KG1 (cell line): Measurements from ENCODE around the gene UPK1B.

Experiments used
- DNase-seq: peaks from one replicate; lab custom pipeline; 2025; lab: John Stamatoyannopoulos, UW

The UPK1B gene

GRCh38 chr3:119176778-119177177, 3.4 kb downstream of the UPK1B start:
- no peak for DNase-seq

DNA sequence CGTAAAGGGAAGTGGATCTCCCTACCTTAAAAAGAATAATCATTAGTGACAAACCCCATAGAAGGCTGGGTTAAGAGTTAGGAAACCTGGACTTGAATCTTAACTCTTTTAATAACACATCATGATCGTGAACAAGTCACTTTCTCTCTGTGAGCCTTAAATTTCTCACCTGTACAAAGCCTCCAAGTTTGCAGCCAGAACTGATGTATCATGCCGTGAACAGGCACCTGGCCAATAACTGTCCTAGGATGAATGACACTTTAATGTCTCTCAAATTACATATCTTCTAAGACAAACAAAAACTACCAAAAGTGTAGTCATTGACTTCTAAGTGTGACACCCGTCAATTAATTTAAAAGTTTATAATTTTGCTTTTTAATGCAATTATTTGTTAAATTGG, 3.9 kb downstream of the UPK1B start:
- no peak for DNase-seq

- DNase-seq = no peak
Measured at GRCh38 chr3:119181765-119182164, 8.4 kb downstream of the UPK1B start.

DNA sequence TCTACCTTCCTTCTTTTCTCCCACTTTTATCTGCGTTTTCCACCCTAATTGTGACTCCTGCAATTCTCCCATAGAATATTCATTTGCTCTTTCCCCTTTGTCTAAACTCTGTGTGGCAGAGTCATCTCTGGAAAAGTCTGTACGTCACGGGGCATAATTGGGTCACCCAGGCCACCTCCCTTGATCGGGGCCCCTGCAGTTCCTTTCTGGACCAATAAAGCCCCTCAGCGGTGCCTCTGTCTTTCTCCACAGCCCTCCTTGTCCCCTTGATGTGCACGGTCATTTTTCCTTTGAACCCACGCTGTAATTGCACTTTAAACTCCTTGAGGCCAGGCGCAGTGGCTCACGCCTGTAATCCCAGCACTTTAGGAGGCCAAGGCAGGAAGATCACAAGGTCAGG, 10.7 kb downstream of the UPK1B start:
- no peak for DNase-seq

DNA sequence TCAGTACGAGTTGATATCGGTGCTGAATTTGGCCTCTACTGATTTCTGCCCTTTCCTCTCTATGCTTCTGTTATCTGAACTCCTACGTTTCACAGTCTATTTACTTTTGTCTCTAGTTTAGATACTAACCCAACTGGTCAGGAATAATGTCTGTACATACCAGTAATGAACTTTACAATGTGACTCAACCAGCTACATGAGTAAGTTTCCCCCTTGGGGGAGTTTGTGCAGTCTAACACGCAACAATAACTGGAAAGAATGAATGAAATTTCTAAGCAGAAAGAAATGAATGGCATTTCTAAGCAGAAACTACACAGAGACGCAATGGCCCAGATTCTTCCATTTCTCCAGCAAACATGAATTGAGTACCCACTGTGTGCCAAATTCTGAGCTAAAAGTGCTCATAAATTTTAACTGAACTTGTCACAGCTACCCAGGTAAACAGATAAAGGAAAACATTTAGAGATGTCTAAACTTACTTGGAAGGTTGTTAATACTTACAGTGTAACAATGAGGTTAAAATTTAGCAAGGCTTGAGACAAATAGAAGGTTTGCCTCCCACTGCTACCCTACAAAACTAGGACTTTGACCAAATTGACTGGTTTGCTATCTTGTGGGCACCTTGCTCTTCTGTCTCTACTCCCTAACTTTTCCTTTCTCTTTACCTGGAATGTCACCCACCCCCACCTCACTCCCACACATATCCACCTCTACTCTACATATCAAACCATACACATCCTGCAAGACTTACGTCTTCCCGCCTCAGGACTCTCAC, 11.6 kb downstream of the UPK1B start:
- DNase-seq = no peak

GRCh38 chr3:119187266-119187665, 13.9 kb downstream of the UPK1B start:
- no peak for DNase-seq

DNA sequence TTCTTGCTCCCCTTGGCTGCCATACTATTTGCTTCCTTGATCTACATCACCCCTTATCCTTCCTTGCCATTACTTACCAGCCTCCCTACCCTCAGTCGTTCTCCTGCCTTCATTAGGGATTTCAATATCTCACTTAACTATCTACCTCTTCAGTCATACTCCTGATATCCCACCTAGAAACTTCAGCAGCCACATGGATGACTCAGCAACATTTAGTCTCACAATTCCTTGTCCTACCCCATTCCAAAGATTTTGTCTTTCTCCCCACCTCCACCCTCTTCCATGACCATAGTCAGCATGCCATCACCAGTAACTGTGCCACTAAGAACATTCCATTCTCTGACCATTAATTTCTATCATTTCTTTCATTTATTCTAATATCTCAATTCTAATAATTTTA, 18.4 kb downstream of the UPK1B start:
- DNase-seq = no peak

- no peak for DNase-seq
Measured at GRCh38 chr3:119194237-119195150, 21.1 kb downstream of the UPK1B start.

DNA sequence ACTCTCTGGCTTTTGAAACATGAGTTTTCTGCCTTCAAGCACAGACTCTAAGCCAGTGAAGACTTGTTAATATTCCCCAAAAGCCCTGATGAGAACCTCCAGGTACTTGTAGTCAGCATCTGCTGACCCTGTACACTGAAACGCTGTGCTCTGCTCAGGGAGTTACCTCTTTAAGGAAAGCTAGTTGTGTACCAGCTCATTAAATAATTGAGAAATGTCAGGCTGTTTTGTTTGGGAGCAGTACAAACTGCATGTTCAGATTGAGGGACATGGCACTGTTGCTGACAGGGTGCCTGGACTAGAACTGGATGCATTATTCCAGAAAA, 21.7 kb downstream of the UPK1B start:
- DNase-seq = no peak

DNA sequence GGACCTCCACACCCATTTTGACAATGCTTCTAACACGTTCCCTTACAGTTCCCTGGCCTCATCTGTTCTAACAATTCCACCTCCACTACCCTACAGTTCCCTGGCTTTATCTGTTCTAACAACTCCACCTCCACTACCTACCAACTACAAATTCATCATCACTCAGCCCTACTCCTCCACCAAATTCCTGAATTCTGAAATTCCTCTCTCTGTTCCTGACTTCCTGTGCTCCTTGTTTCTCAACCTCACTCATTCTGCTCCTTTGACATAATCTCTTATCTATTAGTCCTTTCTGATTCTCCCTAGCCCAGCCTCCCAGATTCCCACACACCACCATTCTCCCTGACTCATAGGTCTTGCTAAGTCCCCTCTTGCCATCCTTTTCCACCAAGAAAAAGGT, 22.5 kb downstream of the UPK1B start:
- DNase-seq = no peak

DNA sequence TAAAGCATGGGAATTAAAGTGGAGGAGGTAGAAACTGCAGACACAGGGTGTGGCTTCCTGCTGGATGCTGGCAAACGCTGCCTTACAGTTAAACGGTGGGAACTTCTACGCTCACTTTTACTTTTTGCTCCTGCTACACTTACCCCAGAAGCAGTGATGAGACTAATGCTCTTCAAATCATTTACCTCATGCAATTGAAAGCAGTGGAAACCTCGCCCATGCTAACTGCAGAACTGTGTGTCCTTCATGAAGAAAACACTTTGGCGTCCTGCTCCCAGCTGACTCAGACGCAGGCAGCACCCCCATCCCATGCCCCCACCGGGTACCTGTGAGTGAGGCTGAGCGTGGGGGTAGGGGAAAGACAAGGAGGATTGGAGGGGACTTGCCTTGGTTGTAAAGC, 31.8 kb downstream of the UPK1B start:
- DNase-seq = no peak

- DNase-seq = no peak
Measured at GRCh38 chr3:119205685-119206084, 32.3 kb downstream of the UPK1B start.

DNA sequence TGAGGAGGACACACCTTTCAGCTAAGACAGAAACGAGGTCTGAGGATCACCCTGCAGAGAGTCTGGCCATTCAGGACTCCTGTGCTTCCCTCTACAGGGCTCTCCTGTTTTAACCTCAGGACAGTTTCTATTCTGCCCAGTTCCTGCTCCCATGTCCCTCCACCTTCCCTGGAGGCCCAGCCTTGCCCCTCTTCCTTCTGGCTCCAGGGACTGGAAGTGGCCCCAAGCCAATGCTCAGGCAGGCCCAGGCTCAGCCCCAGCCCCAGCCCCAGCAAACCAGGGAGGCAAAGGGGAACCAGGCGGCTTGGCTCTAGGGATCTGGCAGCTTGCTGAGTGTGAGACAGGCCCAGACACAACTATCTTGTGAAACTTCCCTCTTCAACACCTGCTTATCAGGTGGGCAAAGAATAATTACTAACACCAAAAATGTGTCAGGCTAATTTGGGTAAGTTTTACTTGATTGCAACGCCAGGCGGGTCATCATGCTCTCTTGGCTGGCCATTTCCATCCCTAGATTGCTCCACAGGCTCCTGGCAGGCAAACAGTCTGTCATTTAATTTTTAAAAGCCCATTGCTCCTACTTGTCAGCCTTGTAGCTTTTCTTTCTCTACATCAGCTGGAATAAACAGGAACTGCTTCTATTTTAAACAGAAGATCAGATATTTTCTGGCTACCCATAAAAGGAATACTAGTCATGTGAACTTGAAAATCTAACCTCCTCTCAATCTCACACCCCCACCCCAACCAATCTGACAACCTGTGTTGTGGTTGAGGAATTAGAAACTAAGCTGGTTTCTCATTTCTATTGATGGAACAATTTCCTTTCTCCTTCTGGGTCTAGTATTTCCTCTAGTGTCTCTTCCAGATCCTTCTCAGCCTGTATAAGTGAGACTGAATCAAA, 33.5 kb downstream of the UPK1B start:
- no peak for DNase-seq

DNA sequence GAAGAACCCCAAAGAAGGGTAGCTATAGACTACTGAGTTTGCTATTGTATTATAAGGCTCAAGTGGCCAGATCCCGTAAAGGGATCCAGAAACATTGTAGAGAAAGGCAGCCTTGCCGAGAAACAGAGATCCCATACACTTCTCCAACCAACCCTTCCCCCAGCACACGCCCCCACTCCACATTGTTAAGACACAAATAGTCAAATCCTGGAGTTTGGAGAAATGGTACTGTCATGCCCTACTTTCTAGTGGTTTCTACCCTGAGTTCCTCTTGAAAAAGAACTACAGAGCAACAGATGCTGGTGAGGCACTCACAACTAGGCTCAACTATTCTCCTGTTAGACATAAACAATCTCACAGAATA, 34.1 kb downstream of the UPK1B start:
- DNase-seq = no peak

GRCh38 chr3:119211193-119211592, 37.8 kb downstream of the UPK1B start:
- no peak for DNase-seq

DNA sequence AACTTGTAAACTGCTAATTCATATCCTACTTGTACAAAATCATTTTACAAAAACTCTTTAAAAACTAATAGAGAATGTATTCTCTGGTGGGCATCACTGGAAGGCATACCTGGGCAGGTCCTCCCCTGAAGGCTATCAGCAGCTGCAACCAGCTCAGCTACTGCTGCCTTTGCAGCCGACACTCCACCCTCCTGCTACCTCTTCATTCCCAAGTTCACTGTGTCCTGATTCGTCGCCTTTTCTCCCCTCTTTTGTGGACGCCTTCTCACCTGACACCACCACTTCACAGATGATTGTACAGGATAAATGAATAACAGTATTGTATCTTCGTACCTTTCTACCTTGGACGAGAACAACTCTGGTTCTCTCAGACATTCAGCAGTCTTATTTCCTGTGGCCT, 38.4 kb downstream of the UPK1B start:
- DNase-seq = no peak

DNA sequence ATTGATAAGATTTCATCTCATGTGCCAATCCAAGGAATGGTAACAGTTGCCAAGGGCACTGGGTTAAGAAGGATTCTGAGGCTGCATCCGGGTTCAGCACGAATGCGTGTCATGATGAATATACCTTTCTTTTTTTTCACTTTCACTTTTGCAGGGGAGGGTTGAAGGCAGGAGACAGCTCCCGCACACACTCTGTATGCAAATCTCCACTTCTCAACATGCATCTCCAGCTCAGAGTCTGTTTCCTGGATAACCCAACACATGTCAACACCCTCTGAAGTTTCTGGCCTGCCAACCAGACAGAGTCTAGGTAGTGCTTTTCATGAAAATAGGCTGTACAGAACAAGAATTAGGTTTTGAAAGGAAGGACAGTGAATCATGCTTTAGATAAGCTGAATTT, 45.7 kb downstream of the UPK1B start:
- no peak for DNase-seq

DNA sequence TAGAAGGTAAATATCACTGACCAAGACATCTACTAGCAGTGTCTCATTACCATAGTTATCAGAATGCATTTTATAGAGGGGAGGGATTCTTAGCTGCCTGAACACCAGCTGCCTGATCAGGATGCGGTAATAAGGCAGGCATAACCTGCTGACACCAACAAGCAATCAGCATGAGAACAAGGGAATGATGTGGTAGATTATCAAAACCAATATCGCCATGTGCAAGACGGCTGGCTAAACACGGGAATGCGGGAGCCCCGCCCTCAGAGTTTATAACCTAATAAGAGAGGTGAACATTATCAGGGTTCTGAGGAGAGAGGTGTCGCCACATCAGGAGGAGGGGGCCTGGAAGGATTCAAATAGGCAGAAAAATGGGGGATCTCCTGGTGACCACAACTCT, 46.8 kb downstream of the UPK1B start:
- no peak for DNase-seq

DNA sequence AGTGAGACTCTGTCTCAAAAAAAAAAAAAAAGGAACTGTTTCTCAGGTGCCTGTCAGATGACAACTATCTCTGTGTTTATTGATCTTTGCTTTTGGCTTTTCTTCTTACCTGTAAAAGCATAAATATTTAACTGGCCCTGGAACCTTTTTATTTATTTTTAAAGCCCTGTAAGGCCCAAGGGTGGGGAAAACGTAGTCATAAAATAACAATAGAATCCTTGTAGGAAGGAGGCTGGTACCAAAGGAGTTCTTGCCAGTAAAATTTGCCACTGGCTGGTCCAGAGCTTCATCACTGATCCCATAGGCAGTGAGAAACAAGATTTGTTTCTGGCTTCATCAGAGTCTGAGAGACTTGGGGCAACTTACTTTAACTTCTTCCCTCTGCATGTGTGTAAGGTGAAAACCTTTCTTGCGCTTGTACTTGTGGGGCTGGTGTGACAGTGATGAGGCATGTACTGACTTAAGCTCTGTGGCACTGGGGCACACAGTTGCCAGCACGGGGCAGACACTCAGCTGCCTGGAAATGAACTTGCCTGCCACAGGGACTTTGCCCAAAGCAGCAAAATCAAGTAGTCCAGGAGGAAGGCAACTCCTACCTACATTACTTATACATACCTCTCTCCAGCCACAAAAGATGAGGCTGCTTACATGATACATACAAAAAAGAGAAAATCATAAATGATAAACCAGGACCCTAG, 47.7 kb downstream of the UPK1B start:
- no peak for DNase-seq

DNA sequence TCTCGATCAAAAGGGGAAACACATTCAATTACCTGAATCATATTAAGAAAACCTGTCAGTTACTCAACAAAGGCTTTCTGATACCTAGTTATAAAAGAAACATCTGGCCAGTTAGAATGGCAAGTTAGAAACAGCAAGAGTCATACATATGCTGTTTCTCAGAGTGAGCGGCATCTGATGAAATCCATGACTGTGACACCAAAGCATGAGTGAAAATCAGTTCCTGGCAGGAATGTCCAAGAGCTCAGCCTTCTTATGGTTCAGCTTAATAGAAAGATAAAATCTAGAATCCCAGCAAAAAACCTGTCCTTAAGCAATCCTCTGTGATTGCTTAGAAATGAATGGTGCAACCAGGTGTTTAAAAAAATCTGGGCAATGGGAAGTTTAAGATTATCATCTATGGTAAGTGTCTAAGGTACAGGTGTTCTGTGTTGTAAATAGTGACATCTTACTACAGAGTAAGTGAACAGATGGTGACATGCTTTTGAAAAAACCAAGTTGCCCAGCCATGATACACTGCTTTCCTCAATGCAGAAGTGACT, 48.5 kb downstream of the UPK1B start:
- DNase-seq = no peak

- no peak for DNase-seq
Measured at GRCh38 chr3:119222391-119222790, 49.0 kb downstream of the UPK1B start.

GRCh38 chr3:119223511-119223910, 50.1 kb downstream of the UPK1B start:
- DNase-seq = no peak
